Stimulated activated CD4-positive, alpha-beta T cell treated with anti-CD3 and anti-CD28 coated beads, Interleukin-15, amount 100 ng/mL, for 24 hours (primary cell): ENCODE measurements around the gene UGT2B10.
"Not testable (repeated sequence)": the region's sequence is repeated elsewhere in the genome, so short reads cannot be mapped to it uniquely, and the experiment has no call there.

ENCODE experiments used
- DNase-seq: peaks from one replicate; pipeline ENCODE4 v3.0.0-alpha.2; 2020

The UGT2B10 gene

DNA sequence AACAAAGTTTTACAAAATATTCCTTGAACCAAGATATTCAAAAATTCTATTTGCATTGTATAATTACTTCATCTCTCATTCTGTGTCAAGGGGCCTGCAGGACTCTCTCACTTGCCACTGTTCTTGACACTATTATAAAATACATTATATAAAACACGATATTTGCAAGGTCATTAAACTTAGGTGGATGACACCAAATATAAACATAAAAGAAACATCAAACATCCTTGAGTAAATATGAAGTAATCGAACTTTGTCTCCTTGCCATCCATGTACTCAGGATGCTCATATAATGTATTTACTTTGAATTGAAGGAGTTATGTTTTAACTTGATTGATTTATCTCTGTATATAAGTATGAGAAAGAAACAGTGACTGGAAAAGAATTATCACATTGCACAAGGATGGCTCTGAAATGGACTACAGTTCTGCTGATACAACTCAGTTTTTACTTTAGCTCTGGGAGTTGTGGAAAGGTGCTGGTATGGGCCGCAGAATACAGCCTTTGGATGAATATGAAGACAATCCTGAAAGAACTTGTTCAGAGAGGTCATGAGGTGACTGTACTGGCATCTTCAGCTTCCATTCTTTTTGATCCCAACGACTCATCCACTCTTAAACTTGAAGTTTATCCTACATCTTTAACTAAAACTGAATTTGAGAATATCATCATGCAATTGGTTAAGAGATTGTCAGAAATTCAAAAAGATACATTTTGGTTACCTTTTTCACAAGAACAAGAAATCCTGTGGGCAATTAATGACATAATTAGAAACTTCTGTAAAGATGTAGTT, at the start of gene UGT2B10:
UGT2B10 (plus strand) TSS at position 378 of the 793 bp plus-strand sequence; CDS start at position 404, 26 bp downstream.
- DNase-seq: not testable (repeated sequence)

GRCh38 chr4:68771836-68772235, 44.0 kb upstream of the UGT2B10 start:
- not testable (repeated sequence) for DNase-seq

DNA sequence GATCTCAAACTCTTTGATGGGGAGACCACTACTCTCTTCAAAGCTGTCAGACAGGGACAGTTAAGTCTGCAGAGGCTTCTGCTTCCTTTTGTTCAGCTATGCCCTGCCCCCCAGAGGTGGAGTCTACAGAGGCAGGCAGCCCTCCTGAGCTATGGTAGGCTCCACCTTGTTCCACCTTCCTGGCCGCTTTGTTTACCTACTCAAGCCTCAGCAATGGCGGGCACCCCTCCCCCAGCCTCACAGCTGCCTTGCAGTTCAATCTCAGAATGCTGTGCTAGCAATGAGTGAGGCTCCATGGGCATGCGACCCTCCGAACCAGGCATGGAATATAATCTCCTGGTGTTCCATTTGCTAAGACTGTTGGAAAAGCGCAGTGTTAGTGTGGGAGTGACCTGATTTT, 42.1 kb upstream of the UGT2B10 start:
- DNase-seq: no peak

- DNase-seq: no peak
Measured at GRCh38 chr4:68780232-68780631, 35.6 kb upstream of the UGT2B10 start.

- DNase-seq: no peak
Measured at GRCh38 chr4:68797048-68797447, 18.7 kb upstream of the UGT2B10 start.

DNA sequence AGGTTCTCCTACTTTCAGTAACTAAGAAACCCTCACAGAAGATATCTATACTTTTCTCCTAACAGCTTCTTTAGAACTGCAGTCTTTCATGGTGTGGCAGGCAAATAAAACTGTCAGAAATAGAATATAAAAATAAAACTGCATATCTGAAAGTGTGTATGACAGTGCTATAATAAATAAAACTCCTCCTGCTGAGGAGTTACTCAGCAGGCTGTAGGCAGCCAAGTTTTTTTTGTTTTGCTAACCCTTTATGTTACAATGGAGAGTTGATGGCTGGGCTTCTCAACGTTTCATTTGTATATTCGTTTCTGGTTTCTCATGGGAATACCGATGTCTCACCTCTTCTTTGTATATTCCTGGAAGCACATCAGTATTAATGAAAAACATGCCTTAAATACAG, 18.2 kb upstream of the UGT2B10 start:
- DNase-seq: no peak

GRCh38 chr4:68803013-68803412, 12.8 kb upstream of the UGT2B10 start:
- no peak for DNase-seq

GRCh38 chr4:68808060-68808459, 7.7 kb upstream of the UGT2B10 start:
- DNase-seq: no peak

DNA sequence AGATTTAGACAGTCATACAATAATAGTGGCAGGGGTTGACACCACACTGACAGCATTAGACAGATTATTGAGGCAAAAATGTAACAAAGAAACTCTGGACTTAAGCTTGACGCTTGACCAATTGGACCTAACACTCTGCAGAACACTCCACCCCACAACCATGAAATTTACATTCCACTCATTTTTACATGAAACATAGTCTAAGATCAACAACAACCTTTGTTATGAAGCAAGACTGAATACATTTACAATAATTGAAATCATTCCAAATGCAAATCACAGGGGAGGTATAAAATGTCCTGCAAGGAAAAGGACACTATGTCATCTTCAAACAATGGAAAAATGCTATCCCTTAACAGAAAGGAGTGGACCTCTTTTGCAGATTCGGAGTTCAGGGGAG, 4.9 kb upstream of the UGT2B10 start:
- DNase-seq: no peak

- DNase-seq: not testable (repeated sequence)
Measured at GRCh38 chr4:68816410-68817265, 844 bp downstream of the UGT2B10 start.

- no peak for DNase-seq
Measured at GRCh38 chr4:68817386-68817785, 1.6 kb downstream of the UGT2B10 start.

- DNase-seq: not testable (repeated sequence)
Measured at GRCh38 chr4:68818030-68818462, 2.3 kb downstream of the UGT2B10 start.

GRCh38 chr4:68831642-68832041, 15.8 kb downstream of the UGT2B10 start:
- no peak for DNase-seq

- no peak for DNase-seq
Measured at GRCh38 chr4:68850293-68850692, 34.5 kb downstream of the UGT2B10 start.

DNA sequence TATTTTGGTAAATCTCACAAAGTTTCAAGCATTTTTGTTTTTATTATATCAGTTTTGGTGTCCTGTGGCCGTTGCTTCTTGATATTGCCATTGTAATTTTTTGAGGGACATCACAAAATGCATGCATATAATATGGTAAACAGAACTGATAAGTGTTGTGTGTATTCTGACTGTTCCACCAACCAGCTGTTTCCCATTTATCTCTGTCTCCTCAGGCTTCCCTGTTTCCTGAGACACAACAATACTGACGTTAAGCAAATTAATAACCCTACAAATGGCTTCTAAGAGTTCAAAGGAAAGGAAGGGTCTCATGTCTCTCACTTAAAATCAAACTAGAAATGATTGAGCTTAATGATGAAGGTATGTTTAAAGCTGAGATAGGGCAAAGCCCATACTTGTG, 40.0 kb downstream of the UGT2B10 start:
- no peak for DNase-seq

GRCh38 chr4:68858039-68858438, 42.2 kb downstream of the UGT2B10 start:
- DNase-seq: no peak

- no peak for DNase-seq
Measured at GRCh38 chr4:68859655-68860054, 43.9 kb downstream of the UGT2B10 start.

GRCh38 chr4:68861057-68861456, 45.3 kb downstream of the UGT2B10 start:
- no peak for DNase-seq

GRCh38 chr4:68864438-68865187, 48.8 kb downstream of the UGT2B10 start:
- no peak for DNase-seq

DNA sequence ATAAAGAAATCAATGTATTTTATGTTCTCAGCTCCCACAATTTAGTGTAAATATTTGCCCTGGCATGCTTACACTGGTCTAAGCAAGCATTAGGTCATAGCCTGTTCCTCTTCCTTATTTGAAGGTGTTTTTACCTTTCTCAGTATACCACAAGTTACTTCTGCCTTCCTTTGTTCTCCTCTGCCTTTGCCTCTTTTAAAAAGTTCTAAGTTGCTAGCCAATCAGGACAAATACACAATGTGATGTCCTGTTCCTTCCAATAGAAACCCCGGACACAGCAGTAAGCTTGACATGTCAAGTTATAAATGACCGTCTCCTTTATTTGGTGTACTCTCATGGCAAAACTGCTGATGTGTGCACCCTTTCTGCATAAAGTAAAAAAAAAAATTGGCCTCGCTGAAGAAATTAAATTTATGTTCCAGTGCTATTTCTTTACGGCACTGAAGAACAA, 49.4 kb downstream of the UGT2B10 start:
- no peak for DNase-seq

GRCh38 chr4:68865760-68866159, 50.0 kb downstream of the UGT2B10 start:
- no peak for DNase-seq

- DNase-seq: no peak
Measured at GRCh38 chr4:68869274-68869773, 53.5 kb downstream of the UGT2B10 start.
